Measurements from ENCODE around the gene TRPC4.

The TRPC4 gene

DNA sequence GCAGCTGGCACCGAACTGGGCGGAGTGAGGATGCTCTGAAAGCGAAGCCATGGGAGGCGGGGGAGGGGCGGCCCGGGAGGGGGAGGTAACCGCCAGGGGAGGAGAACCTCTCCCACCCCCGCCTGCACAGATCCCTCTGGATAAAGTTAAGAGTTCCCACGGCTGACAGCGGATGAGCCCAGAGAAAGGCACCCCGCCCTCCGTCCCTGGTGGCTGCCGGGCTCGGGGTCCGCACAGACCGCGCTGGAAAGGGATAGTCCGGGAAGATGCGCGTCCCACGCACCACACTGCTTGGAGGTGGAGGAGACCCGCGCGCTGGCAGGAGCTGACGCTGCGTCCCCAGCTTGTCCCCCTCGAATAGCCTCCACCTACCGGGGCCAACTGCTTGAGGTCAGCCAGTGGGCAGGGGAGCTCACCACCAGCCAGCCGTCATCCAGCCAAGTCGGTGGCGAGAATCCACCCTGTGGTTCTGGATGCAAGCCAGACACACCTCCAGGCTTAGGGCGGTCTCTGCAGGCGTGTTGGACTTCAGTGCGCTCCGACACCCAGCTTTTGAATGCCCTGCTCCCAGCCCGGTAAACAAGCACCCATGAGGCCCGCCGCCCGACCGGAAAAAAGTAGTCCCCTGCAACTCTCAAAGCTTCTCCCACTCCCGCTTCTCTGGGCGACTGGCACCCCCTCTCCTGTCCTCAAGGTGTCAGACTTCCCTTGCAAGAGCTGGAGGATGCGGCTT lies at the start of gene TRPC4:
TSS of gene TRPC4 (minus strand) at position 17 of the 733 bp plus-strand sequence. CDS start 86,439 bp downstream, outside the sequence.
- no peak for DNase-seq

DNA sequence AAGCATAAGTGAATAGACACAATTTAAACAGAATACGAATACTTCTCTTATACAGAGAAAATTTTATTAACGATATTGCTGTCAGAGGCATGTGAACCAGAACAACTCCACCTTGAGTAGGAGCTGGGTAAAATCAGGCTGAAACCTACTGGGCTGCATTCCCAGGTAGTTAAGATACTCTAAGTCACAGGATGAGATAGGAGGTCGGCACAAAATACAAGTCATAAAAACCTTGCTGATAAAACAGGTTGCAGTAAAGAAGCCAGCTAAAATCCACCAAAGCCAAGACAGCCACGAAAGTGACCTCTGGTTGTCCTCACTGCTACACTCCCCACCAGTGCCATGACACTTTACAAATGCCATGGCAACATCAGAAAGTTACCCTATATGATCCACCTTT lies 49.2 kb upstream of the TRPC4 start:
- DNase-seq, result no peak

DNA sequence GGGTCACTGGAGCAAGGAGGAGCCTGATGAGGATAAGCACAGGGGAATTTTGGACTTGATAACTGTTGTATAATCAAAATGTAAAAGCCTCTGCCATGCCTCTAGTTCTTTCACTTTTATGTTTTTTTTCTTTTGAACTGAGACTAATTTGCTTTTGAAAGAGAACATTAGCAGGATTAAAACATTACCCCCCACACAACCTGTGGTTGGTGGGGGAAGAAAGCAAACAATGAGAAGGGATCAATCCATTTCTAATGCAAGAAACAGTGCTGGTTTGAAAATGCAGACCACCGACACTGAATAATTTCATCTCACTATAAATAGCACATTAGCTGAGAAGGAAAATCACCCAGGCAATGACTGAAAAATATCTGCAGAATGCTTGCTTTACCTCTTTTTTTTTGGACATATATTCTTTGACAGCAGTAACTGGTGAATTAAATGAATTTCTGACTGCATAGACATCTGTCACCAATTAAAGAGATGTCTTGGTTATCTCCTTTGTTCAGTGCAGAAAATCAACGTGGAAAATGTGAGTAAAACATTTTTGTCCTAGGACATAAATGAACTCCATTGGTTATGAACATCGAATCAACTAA lies 48.6 kb upstream of the TRPC4 start:
- no peak for DNase-seq

DNA sequence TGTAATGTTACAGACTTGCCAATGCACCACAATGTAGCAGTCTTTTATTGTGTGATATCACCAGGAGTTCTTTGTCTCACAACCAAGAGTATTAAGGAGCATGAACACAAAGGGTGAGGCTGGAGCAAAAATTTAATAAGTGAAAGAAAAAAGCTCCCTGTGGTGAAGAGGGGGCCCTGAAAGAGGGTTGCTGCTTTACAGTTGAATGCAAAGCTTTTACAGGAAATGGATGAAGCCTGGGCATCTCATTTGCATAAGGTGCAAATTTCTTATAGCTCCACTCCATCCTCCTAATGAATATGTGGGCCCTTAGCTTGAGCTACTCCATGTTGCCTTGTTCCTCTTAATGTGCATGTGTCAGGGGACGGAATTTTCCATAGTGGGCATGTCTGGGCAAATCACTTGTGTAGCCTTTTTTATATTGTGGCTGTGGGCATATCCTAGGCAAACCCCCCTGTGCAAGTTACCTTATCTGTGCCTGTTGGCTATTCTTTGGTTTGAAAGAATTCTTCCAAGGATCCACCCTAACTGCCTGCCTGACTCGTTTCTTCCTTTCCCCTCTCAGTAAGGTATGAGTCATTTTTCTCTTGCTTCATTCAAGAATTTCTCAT lies 45.3 kb upstream of the TRPC4 start:
- DNase-seq, result no peak

DNA sequence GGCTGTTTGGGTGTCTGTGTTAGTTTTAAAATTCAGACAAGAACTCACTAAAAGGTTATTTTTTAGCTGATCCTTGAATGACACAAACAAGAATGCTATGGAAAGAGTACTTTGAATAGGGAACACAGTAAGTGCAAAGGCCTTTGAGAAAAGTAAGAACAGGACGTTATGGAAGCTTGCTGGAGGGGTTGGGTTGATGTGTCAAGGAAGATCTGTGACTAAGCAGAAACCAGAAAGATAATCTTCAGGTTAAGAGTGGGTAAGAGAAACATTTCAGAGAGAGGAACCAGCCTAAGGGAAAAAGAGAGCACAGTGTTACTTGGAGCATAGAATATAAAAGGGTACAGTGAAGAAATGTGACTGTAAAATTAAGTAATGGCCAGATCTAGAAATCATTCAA lies 41.2 kb upstream of the TRPC4 start:
- DNase-seq, result no peak

DNA sequence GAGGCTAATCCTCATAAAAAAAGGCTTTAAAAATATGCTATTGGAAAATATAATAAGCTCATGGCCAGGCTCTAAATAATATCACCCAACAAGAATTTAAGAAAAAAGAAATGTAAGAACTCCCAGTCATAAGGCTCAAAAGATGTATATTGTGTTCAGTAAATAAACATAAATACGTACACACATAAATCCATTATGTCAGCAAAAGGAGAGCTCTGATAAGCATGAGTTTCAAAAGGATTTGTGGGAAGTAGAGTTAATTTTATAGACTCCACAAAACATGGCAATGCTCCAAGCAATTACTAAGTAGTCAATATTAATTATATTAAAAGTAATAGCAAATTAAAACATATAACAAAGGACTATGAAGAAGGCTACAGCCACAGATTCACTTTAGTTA lies 37.3 kb upstream of the TRPC4 start:
- DNase-seq, result no peak

DNA sequence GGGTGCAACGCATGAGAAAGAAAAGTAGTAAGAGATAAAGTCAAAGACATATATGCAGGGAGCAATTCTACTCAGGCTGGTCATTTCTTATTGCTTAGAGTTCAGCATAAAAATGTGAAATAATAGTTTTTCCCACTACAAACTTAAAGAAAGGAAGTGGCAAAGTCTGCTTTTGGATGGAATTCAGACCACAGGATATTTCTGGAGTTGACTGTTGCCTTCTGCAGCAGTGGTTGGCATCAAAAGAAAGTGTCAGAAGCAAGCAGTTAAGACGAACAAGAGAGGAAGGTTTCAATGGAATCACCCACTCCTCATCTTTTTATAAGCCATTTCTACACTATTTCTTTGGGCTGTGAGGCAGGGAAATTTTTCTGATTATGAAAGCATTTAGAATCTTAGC lies 36.2 kb upstream of the TRPC4 start:
- DNase-seq, result no peak

DNA sequence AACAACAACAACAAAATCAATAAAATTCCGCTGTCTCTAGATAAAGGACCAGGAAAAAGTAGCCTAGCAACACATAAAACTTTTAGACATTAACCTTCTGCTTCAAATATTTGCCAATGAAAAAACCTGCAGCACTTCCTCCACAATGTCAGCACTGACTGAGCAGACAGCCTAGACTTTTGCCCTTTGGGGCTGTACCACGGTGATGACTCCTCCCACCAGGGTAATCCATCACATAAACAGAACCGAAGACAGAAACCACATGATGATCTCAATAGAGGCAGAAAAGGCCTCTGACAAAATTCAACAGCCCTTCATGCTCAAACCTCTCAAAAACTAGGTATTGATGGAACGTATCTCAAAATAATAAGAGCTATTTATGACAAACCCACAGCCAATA lies 30.2 kb upstream of the TRPC4 start:
- DNase-seq, result no peak

DNA sequence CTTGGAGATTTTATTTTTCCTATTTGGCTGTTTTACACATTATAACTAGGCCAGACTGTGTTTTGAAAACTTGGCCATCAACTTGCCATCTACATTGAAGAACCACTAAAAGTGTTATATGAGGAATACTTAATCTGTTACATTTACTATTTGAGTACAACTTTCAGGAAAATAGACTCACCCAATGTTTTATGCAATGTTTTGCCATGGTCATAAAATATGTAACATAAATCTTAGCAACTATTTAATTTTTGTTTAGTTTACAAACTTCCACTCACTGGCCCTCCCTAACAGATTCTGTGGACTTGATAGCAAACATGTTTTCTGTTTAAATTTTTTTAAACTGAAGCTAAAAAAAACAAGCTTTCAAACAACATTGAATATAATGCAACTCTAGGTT lies 23.7 kb upstream of the TRPC4 start:
- no peak for DNase-seq

DNA sequence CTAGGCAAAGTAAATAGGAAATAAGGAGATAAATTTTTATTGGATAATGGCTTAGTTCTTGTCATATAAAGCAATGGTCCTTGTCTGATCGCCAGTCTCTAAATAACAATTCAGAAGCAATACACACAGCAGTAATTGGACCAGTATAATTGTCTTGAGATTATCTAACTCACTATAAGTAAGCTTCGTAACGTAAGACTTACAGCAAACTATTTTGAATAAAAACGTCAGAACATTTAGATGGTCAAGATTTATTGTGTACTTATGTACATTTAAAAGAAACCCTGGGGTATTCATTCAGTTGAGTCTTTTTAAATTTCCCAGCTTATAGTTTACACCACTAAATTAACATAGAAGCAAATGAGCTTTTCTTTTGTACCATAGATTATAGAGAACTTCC lies 20.2 kb upstream of the TRPC4 start:
- no peak for DNase-seq

DNA sequence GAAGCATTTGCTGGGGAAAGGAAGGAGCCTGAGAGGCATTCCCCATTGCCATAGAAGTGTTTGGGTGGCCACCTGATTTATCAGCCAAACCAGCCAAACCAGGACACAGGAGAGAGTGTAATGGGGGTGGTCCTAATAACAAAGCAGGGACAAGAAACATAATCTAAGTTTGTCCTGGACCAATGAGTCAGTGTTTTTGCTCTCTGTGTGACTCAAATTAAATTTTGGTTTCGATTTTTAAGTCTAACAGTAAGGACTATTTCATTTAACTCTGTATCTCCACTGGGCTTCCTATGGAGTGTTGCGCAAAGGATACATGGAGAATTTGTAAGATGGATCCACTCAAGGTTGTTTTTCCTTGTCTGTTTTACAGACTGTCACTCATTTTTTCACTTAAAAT lies 19.5 kb upstream of the TRPC4 start:
- no peak for DNase-seq

DNA sequence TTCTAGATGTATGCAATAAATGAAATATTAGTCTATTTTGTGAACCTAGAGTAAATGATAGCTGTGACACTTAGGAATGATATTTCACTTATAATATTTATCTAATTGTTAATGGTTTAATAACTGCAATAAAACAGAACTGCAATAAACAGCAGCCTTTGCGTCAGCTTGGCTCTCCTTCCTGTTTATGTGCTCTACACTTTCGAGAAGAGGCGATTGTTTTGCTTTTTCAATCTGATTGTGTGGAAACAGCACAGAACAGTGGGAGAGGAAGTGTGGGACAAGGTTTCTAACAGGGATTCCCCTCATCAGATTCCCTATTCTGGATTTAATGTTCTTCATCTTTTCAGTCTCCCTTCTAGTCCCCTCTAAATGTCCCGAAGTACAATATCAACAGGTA lies 17.3 kb upstream of the TRPC4 start:
- DNase-seq, result no peak

DNA sequence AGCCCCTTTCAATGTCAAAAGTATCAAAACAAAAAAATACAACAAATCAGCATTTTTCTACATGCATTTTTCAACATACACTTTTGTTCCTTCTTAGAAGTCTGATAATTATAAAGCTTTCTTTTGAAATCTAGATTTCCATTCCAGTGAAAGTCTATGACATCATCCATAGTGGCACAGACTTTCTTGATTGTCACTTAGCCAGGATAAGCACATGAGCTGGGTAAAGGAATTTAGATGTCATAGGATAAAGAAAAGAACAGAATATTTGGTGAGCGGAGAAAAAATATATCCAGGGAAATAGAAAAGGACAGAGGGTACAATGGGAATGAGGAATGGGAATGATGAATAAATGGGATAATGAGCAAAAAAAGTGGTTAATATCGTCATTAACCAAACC lies 15.1 kb upstream of the TRPC4 start:
- DNase-seq, result no peak

DNA sequence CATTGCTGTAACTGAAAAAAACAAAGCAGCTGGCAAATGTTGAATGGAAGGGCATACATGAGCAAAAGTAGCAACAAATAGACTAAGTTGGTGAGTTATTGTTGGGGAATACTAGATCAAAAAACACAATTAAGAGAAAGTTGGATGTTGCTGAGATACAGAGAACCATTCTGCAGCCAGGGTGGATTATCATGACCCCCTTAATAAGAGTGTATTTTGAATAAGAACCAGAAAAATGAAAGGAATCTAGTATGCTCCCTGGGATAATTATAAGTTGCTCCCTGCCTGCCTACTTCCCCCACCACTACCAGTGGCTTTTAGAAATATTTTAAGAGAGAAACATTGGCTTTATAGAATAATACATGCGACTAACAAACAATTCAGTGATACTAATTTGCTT lies 14.5 kb upstream of the TRPC4 start:
- no peak for DNase-seq

DNA sequence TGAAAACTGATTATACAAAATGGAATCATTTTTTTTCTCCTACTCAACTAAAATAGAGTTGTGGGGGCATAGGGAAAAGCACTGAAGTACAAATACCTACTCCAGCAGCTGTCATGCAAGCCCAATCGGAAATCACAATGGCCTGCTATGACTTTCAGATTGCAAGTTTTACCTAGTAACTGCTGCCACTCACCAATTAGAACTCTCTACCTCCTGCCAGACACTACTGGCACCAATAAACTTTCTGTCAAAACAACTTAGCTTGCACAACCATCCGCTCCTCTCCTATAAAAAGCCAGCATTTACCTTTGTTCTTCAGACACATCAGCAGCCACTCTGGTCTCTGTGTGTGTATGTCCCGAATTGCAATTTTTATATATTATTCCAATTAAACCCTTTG lies 9.3 kb upstream of the TRPC4 start:
- DNase-seq, result no peak

DNA sequence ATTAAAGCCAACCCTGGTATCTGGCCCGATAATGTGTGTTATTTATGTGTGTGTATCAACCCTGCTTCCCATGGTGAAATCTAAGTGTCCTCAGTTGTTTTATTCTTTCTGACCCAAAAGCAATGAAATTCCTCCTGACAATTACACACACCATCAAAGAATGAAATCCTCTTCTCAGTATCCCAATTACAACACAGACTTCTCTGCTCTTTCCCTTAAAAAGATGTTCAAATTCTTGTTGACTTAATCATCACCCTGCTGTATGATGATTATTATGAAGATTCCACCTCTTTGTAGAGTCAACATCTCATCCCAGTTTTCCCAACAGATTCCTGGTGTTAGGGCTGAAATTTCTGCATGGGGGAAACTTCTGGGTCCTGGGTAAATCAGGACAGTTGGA lies 8.9 kb upstream of the TRPC4 start:
- no peak for DNase-seq

DNA sequence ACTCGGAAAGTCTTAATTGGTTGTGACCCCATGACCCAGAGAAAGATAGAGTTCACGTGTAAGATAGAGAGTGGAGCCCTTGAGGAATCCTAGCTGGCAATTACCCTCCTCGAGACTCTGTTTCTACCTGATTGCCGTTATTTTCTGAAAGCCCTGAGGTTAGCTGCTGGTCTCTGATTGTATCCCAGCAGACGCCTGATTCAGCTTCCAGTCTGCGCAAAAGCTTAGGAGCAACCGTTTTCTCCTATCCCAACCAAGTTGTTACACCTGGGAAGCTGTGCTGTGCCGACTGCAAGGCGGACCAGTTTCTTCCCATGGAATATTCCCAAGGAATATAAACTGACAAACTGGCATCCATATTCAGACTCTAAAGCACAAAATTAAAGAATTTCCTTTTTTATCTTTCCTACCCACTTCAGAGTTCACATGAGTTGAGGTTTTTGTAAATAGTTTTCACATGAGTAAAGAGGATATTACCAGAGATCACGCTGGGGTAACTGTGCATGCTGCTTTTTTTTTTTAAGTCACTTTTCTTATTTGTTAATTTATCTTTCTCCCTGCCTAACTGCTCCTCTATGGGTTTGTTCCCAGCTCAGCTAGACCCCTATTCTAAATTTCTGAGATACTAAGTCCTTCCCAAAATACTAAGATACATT lies 1.5 kb upstream of the TRPC4 start:
- DNase-seq, result no peak

DNA sequence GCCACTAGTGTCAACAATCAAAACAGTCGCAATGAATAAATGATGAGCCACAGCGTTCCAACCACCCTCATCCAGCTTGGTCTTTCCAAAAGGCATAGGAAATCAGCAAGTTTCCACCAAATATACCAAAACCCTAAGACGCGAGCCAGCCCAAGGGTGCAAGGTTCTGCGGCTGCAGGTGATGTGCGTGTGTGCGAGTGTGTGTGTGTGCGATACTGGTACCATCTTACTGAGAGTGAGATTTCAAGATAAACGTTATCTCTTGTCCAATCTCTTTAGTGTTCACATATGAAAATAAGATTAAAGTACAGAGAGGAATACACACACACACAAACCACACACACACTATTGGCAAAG lies 895 bp upstream of the TRPC4 start:
- DNase-seq, result no peak

DNA sequence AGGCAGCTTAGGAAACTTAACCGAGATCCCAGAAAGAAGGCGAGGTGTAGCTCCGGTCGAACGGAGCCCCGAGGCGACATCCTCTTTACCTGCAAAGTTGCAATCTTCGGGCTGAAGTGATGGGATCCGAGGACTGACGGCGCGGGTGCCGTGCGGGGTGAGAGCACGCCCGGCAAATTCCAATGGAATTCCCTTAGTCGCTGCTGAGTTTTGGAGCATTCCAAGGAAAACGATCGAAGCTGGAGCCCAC lies 141 bp downstream of the TRPC4 start:
- no peak for DNase-seq

DNA sequence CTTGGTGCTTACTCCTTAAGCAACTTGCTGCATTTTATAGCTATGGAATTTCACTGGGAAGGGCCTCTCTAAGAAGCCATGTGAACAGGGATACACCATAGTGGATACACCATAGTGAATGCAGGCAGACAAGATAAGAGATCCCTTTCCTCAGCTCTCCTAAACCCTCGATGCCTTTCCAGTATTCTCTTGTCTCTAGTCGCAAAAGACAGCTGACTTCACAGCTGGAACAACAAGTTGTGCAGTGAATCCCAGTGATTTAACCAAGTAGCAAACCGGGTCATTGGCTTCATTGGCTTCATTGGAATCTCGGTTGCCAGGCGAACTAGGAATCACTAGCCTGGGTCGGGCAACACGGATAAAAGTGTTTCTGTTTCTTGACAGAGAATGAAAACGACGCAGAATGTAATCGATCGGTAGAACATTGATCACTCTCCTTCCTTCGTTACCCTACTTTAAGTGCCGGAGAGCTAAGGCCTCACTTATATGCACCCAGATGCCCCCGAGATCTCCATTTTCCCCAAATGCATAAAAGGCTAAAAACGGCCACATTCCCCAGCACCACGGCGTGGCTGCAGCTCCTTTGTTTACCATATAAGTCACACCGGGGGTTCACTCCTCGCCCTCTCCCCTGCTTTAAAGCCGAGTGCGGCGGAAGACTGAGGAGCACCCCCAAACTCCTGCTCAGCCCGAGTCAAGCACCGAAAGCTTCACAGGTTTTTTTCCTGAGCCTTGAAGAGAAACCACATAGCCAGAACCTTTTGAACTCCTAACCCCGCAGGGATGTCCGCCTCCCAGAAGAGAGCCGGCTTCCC lies 674 bp downstream of the TRPC4 start:
- DNase-seq, result no peak

DNA sequence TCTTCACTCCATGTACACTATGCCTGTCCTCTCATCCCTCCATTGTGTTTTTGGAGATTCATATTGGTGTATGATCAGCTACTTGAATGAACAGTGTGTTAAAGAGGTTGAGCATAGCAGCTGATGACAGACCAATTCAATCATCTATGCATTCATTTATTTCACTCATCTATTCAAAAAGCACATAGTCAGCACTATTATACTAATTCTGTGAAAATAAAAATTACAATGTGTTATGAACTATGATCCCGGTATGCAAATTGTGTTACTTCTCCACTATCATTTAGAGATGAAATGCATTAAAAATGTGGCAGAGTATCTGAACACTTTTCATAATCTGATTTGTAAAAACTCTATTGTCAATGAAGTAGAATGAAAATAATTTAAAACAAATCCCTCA lies 5.9 kb downstream of the TRPC4 start:
- no peak for DNase-seq

DNA sequence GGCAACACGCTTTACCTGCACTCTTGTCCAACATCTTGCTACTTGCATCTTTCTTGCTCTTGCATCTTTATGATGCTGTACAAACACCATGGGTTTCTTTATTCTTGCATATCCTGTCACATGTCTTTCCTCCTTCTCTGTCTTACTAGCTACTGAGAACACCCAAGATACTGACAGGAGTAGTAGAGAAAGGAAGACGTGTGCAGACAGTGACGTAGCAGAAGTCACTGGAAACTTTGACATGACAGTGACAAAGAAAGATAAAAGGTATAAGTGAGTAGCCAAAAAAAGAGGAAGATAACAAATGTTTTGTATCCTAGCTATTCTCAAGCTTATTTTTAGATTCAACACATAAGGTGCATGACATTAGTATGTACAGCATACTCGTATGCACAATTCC lies 34.2 kb downstream of the TRPC4 start:
- DNase-seq, result no peak

DNA sequence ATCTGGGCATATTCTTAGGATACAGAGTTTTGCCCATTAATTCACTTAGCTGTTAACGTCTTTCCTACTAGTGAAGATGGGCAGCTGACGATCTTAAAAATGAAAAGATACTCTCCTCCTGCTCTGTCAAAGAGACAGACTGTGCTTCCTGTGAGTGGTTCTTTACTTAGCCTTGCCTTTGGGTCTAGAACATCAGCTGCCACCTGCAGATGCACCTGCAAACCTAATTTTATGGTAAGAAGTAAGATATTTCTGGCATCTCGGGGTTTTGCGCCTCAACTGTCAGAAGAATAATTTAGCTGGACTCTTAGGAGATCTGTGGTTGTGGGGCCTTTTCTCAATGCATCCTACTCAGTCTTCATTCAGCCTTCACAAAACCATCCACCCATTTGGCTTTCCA lies 36.2 kb downstream of the TRPC4 start:
- DNase-seq, result no peak

DNA sequence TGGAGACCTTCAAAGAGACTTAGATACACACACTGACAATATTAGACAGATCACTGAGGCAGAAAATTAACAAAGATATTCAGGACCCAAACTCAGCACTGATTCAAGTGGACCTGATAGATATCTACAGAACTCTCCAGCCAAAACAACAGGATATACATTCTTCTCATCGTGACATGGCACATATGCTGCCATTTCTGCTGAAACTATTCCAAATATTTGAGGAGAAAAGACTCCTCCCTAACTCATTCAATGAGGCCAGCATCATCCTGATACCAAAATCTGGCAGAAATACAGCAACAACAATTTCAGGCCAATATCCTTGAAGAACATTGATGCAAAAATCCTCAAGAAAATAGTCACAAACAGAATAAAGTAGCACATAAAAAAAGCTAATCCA lies 53.3 kb downstream of the TRPC4 start:
- DNase-seq, result no peak
